Transverse colon (tissue), 4 donors: ENCODE measurements around the gene LPCAT2. TPM values are rescaled to one million over a fixed set of nuclear protein-coding genes. Genes with fewer than 3 reads are reported as not detected.

Source experiments
- DNase-seq: peaks from one replicate; pipeline ENCODE4 v3.0.0-alpha.2; 2019
- H3K27ac ChIP-seq, 4 donors: fragments of 200-600 bp; sonication (generic); 2 replicates each; pipeline ENCODE4 v1.5.1; 2016 to 2018; ENCODE audit warnings: inconsistent platforms in 4 of 4
- H3K27me3 ChIP-seq: fragments of 200-600 bp; sonication (generic); 2 replicates; pipeline ENCODE4 v1.5.1; 2017; ENCODE audit warnings: inconsistent platforms
- H3K36me3 ChIP-seq, 4 donors: fragments of 200-600 bp; sonication (generic); 2 replicates each; pipeline ENCODE4 v1.5.1; 2017 to 2019; ENCODE audit warnings: inconsistent platforms in 4 of 4
- H3K4me1 ChIP-seq, 4 donors: fragments of 200-600 bp; sonication (generic); 2 replicates each; pipeline ENCODE4 v1.5.1; 2017 to 2020; ENCODE audit warnings: inconsistent platforms in 4 of 4
- H3K4me3 ChIP-seq, 4 donors: fragments of 200-600 bp; sonication (generic); 1 replicate in 1 of 4; 2 replicates in 3 of 4; pipeline versions ENCODE4 v1.5.1 to v1.6.1; 2017 to 2019; ENCODE audit warnings: inconsistent platforms in 4 of 4
- H3K9me3 ChIP-seq, 2 donors: fragments of 200-600 bp; sonication (generic); 2 replicates each; pipeline ENCODE4 v1.5.1; 2017 to 2019; ENCODE audit warnings: inconsistent platforms in 2 of 2
- CTCF ChIP-seq, 5 experiments: fragments of 200-600 bp in 3 of 5; fragments of 450-650 bp in 2 of 5; sonication (generic) in 3 of 5; IDR thresholded peaks; 1 replicate in 2 of 5; 2 replicates in 3 of 5; pipeline ENCODE4 v1.5.1; 2016 to 2017; ENCODE audit warnings: antibody characterized with exemption in 5 of 5, inconsistent platforms in 3 of 5, mild to moderate bottlenecking in 2 of 5, moderate library complexity in 1 of 5
- EP300 ChIP-seq: sonication (generic); formaldehyde crosslinking; IDR thresholded peaks from one replicate; pipeline ENCODE4 v1.6.1; 2017; ENCODE audit warnings: antibody characterized with exemption, low read depth
- POLR2A ChIP-seq: fragments of 450-650 bp; IDR thresholded peaks from one replicate; pipeline ENCODE4 v1.6.1; 2016; ENCODE audit warnings: antibody characterized with exemption, mild to moderate bottlenecking, moderate library complexity
- POLR2AphosphoS5 ChIP-seq, 3 donors: sonication (generic); formaldehyde crosslinking; IDR thresholded peaks; one replicate each; pipeline ENCODE4 v1.6.1; 2016; ENCODE audit warnings: antibody characterized with exemption in 3 of 3
- WGBS, 2 donors: methylation state at CpG; one replicate each; pipeline ENCODE4 v1.1.5; 2018; ENCODE audit warnings: low coverage in 1 of 2; 5-methylcytosine and 5-hydroxymethylcytosine counted together
- in situ Hi-C, 4 donors: fragments of 200-750 bp; cut with MboI; loops; one replicate each; pipeline versions ENCODE4 v1.15.0 to v1.15.1; 2017; ENCODE audit warnings: low sequenced_read_pairs in 3 of 4, low pct_ligation_motif_present in 1 of 4, low pct_unique_long_range_greater_than_20kb in 1 of 4
- intact Hi-C: fragments of 100-400 bp; cut with DNase I; formaldehyde crosslinking; loops from one replicate; pipeline ENCODE4 v1.15.1; 2023; ENCODE audit warnings: low total_unique reads
- total RNA-seq, 4 donors: library from RNA; depleted of rRNA; stranded (reverse); fragments of >200 nt; gene quantifications; one replicate each; pipeline ENCODE4 v1.1.0, GENCODE V29; 2016

LPCAT2 gene
- 10 to 100 TPM in 1 of 4 donors, 1 to 10 TPM in 3; 1.6 to 11.6 (median 6.2) TPM for total RNA-seq

- Histone ChIP-seq H3K27me3 (no peaks in the 10 kb centered on the region), H3K4me3 (peak within 1 kb of the TSS; percentile 43 to 63 (median 58)), H3K9me3 (peaks cover 0 to 5% of the 10 kb centered on the region in 2 donors), H3K4me1 (peaks cover 0 to 14% (median 11%) of the 10 kb centered on the region in 4 donors), H3K27ac (peak within 1 kb of the TSS; percentile 63 to 81 (median 76)), H3K36me3 (no peaks in the 10 kb centered on the region)
- in situ Hi-C loops (no loop called here), intact Hi-C loops (loop anchor here (5.0 kb wide), 1 partner anchor 33 kb away; no protein-coding TSS in a partner anchor)
- 8 to 9% methylated on average over 14 to 54 of the region's 61 CpGs for WGBS, 2 donors
- peak; percentile 86 for DNase-seq
- peak; percentile 77 to 82 (median 82) for TF ChIP-seq POLR2AphosphoS5 (IDR thresholded peaks at IDR 0.05)
- TF ChIP-seq EP300: no peak
- TF ChIP-seq CTCF (IDR thresholded peaks at IDR 0.05): no peak
- peak; percentile 70 for TF ChIP-seq POLR2A
Measured at GRCh38 chr16:55508941-55509931, at the start of gene LPCAT2. Gene LPCAT2, plus strand, starts transcription at chr16:55509072. Its CDS starts 110 bp downstream, at chr16:55509182.

- no peak overlapping the region for H3K4me3 ChIP-seq
- no peaks in the 10 kb centered on the region for H3K27me3 ChIP-seq
- TF ChIP-seq CTCF (IDR thresholded peaks at IDR 0.05) (no peak), EP300 (no peak), POLR2AphosphoS5 (IDR thresholded peaks at IDR 0.05) (no peak), POLR2A (no peak)
- DNase-seq: no peak
- H3K27ac ChIP-seq: no peak overlapping the region
- 59 to 62% methylated on average over 3 to 6 of the region's 6 CpGs for whole genome bisulfite sequencing, 2 donors
- H3K4me1 ChIP-seq: no peaks in the 10 kb centered on the region
- no peaks in the 10 kb centered on the region for H3K36me3 ChIP-seq
- H3K9me3 ChIP-seq: no peaks in the 10 kb centered on the region
- in situ Hi-C loops (loop anchor here (10.0 to 25.0 kb wide), 5 partner anchors 83 to 383 kb away; partner anchors contain the start of gene CES1 (in 3 of the 4)), intact Hi-C loops (no loop called here)
Measured at GRCh38 chr16:55462241-55462640, 46.6 kb upstream of the LPCAT2 start.

GRCh38 chr16:55464375-55464774 lies 44.5 kb upstream of the LPCAT2 start:
- H3K4me1 ChIP-seq: no peaks in the 10 kb centered on the region
- no peak overlapping the region for H3K4me3 ChIP-seq
- H3K27ac ChIP-seq: no peak overlapping the region
- WGBS, 2 donors: 15% methylated on average over 3 of the region's 4 CpGs; no CpG with 5 or more reads in 1 of the 2 donors
- no peaks in the 10 kb centered on the region for H3K9me3 ChIP-seq
- H3K36me3 ChIP-seq: no peaks in the 10 kb centered on the region
- no peaks in the 10 kb centered on the region for H3K27me3 ChIP-seq
- intact Hi-C loops: no loop called here
- DNase-seq: no peak
- in situ Hi-C loops: loop anchor here (10.0 to 25.0 kb wide), 5 partner anchors 80 to 380 kb away; partner anchors contain the start of gene CES1 (in 3 of the 4)
- TF ChIP-seq CTCF (IDR thresholded peaks at IDR 0.05): no peak
- TF ChIP-seq POLR2AphosphoS5 (IDR thresholded peaks at IDR 0.05): no peak
- TF ChIP-seq POLR2A: no peak
- no peak for TF ChIP-seq EP300
